Muscle layer of duodenum (tissue), 2 donors: ENCODE measurements around the gene BRD1.

Experiments
- H3K27ac ChIP-seq: one replicate; pipeline ENCODE4 v1.7.0; 2013; ENCODE audit warnings: mild to moderate bottlenecking, low read length
- H3K27me3 ChIP-seq: one replicate; pipeline ENCODE4 v1.7.0; 2013; ENCODE audit warnings: low read depth, mild to moderate bottlenecking, control low read depth, low read length
- H3K36me3 ChIP-seq, 2 donors: one replicate each; pipeline ENCODE4 v1.7.0; 2013; ENCODE audit warnings: low read length in 2 of 2, control low read depth in 1 of 2, mild to moderate bottlenecking in 1 of 2; ENCODE audit not compliant: insufficient read depth in 2 of 2, control insufficient read depth in 1 of 2
- H3K4me1 ChIP-seq, 2 donors: one replicate each; pipeline ENCODE4 v1.7.0; 2013; ENCODE audit warnings: low read length in 2 of 2, mild to moderate bottlenecking in 2 of 2, control low read depth in 1 of 2, moderate library complexity in 1 of 2; ENCODE audit not compliant: insufficient read depth in 2 of 2, control insufficient read depth in 1 of 2
- H3K4me3 ChIP-seq, 2 donors: one replicate each; pipeline ENCODE4 v1.7.0; 2013; ENCODE audit warnings: low read length in 2 of 2, low read depth in 1 of 2, mild to moderate bottlenecking in 1 of 2
- H3K9me3 ChIP-seq, 2 donors: one replicate each; pipeline ENCODE4 v1.7.0; 2013; ENCODE audit warnings: low read length in 2 of 2, control low read depth in 1 of 2, mild to moderate bottlenecking in 1 of 2; ENCODE audit not compliant: control insufficient read depth in 1 of 2
- donor health status: healthy.

BRD1 gene

DNA sequence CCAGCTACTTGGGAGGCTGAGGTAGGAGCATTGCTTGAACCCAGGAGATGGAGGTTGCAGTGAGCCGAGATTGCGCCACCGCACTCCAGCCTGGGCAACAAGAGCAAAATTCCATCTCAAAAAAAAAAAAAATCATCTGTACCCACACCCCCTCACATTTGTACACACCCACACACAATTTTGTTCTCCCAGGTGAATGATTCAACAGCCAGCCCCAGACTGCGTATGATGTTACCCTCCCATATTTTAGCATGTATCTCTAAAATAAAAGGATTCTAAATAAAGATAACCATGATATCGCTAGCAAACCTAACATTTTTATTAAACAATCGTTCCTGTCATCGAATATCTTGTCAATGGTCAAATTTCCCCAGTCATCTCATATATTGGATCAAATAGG is 65.8 kb downstream of the BRD1 start:
- Histone ChIP-seq H3K36me3 (no peaks in the 10 kb centered on the region), H3K9me3 (peaks cover 0 to 14% of the 10 kb centered on the region in 2 donors), H3K4me1 (no peaks in the 10 kb centered on the region), H3K4me3 (no peak overlapping the region), H3K27me3 (no peaks in the 10 kb centered on the region), H3K27ac (no peak overlapping the region)

DNA sequence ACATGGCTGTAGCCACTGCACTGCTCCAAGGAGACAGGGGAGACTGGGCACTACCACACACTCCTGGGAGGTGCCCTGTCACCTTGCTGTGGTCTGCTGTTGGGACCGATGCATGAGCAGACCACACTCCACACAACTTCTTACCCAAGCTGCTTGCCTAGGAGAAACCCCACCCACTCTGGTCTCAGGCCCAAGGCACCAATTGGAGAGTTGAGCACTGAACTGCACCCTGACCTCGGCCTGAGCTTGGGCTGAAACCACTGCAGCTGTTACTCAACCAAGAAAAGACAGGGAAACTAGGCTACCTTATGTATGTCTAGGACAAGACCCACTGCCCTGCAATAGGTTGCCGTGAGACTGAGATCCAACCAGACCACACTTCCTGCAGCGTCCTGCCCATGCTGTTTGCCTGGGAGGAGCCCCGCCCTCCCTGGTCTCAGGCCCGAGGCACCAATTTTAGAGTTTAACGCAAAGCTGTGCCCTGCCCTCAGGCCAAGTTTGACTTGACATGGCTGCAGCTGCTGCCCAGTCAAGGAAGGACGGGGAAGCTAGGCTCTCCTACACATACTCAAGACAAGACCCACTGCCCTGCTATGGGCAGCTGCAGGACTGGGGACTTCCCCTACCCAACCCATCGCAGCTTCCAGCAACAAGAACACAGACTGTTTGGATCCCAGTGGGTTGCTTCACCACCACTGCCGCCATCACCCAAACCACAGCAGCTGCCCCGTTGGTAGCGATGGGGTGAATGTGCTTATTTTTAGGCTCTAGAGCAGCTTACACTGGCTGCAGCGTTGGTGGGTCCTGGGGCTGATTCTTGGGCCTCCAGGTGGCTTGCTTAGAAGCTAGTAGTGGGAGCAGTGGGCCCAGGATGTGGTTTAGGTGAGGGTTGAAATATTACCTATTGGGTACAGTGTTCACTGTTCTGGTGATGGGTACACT is 66.8 kb downstream of the BRD1 start:
- Histone ChIP-seq H3K9me3 (peaks cover 0 to 5% of the 10 kb centered on the region in 2 donors), H3K36me3 (no peaks in the 10 kb centered on the region), H3K4me1 (no peaks in the 10 kb centered on the region), H3K27me3 (no peaks in the 10 kb centered on the region), H3K27ac (no peak overlapping the region), H3K4me3 (no peak overlapping the region)

- Histone ChIP-seq H3K4me3 (no peak overlapping the region), H3K36me3 (no peaks in the 10 kb centered on the region), H3K9me3 (peaks cover 0 to 1% of the 10 kb centered on the region in 2 donors), H3K4me1 (no peaks in the 10 kb centered on the region), H3K27ac (no peak overlapping the region), H3K27me3 (no peaks in the 10 kb centered on the region)
Measured at GRCh38 chr22:49760280-49760629, 67.4 kb downstream of the BRD1 start.

DNA sequence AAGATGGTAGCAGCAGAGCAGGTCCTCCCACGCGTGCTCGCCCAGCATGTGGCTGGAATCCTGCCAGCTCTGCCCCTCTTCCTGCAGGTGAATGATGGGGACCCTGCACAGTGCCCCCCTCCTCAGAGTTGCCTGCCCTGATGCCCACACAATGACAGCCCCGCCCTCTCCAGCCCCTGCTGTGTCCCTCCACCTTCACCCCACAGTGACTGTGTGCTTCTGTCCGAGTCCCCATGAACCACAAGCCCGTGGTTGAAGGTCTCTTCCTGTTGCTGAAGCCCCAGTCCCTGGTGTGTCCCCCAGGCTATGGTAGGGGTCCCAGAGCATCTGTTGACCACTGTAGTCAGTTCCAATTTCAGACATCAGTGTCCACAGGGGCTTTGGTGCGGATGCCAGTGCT is 71.0 kb downstream of the BRD1 start:
- Histone ChIP-seq H3K27me3 (no peaks in the 10 kb centered on the region), H3K9me3 (no peaks in the 10 kb centered on the region), H3K36me3 (no peaks in the 10 kb centered on the region), H3K4me3 (no peak overlapping the region), H3K27ac (no peak overlapping the region), H3K4me1 (no peaks in the 10 kb centered on the region)

- Histone ChIP-seq H3K27me3 (no peaks in the 10 kb centered on the region), H3K4me1 (no peaks in the 10 kb centered on the region), H3K4me3 (no peak overlapping the region), H3K27ac (no peak overlapping the region), H3K36me3 (no peaks in the 10 kb centered on the region), H3K9me3 (no peaks in the 10 kb centered on the region)
Measured at GRCh38 chr22:49756201-49756600, 71.5 kb downstream of the BRD1 start.

GRCh38 chr22:49755631-49756001 is 72.1 kb downstream of the BRD1 start:
- Histone ChIP-seq H3K4me3 (no peak overlapping the region), H3K4me1 (no peaks in the 10 kb centered on the region), H3K27me3 (no peaks in the 10 kb centered on the region), H3K9me3 (no peaks in the 10 kb centered on the region), H3K27ac (no peak overlapping the region), H3K36me3 (no peaks in the 10 kb centered on the region)

DNA sequence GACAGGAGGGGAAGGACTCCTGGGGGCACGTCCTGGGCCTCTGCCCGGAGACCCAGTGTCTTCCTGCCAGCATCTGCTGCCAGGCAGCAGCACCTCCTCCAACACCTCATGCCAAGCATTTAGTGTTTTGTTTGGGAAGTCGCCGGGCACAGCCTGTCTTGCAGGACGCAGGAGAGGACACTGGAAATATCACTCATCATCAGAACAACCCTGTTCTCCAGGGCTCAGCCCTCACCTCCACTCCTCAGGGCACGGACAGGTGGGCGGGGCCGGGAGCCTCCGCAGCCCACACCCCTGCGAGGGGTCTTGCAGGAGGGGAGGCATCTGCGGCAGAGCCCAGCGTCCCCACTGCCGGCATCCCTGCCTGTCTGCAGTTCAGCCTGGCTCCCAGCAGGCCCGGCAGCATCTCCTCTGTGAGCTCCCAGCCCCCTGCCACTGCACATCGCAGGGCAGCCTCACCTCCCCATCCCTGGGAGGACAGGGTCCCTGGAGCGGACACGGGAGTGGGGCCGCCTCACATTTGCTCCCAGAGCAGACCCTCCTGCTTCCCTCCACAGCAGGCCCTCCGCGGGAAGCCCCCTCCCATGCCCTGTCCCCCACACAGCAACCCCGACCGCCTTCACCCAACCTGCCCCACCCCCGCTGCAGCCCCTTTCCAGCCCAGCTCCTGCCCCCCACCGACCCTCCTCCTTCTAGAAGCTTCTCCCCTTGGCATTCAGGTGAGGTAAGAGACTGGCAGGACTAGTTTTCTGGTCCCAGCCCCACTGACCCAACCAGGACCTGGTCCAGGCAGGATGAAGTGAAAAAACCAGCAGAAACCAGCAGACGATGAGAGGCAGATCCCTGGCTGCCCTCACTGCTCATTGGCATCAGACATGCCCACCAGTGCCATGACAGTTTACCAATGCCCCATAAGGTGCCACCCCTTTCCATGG is 72.7 kb downstream of the BRD1 start:
- no peak overlapping the region for H3K4me3 ChIP-seq
- no peaks in the 10 kb centered on the region for H3K4me1 ChIP-seq
- no peaks in the 10 kb centered on the region for H3K27me3 ChIP-seq

DNA sequence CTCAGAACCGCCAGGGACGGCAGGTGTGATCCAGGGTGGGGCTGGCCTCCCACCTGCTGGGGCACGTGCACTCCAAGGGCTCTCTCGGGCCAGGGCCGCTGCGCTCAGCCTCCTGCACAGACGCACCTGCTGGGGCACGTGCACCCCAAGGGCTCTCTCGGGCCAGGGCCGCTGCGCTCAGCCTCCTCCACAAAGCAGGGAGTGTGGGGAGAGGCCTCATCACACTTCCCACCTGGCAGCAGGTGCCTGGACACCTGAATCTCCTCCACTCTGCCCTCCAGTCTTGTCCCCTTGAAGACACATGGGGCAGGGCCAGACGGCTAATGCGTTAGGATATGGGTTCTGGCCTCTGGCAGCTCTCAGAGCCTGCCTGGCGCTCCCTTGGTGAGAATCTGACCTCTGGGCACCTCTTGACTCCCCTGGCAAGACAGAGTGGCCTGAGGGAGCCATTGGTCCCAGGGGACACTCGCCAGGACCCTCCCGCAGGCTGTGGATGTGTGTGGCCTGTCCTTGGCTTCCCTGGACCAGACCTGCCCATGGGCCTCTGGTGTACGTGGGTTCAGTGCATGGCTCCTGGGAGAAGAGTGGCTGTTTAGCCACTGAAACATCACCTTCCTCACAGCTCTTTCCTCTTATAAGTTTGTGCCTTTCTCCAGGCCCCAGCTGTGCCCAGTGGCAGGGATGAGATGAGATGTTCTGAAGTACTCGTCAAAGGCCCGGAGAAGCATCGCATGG is 73.5 kb downstream of the BRD1 start:
- no peak overlapping the region for H3K4me3 ChIP-seq
- H3K27me3 ChIP-seq = no peaks in the 10 kb centered on the region
- no peaks in the 10 kb centered on the region for H3K36me3 ChIP-seq
- no peaks in the 10 kb centered on the region for H3K4me1 ChIP-seq
- H3K9me3 ChIP-seq = no peaks in the 10 kb centered on the region
- no peak overlapping the region for H3K27ac ChIP-seq

More for the DNA sequence above, 72.7 kb downstream of the BRD1 start:
- no peaks in the 10 kb centered on the region for H3K9me3 ChIP-seq
- no peak overlapping the region for H3K27ac ChIP-seq
- H3K36me3 ChIP-seq = no peaks in the 10 kb centered on the region

DNA sequence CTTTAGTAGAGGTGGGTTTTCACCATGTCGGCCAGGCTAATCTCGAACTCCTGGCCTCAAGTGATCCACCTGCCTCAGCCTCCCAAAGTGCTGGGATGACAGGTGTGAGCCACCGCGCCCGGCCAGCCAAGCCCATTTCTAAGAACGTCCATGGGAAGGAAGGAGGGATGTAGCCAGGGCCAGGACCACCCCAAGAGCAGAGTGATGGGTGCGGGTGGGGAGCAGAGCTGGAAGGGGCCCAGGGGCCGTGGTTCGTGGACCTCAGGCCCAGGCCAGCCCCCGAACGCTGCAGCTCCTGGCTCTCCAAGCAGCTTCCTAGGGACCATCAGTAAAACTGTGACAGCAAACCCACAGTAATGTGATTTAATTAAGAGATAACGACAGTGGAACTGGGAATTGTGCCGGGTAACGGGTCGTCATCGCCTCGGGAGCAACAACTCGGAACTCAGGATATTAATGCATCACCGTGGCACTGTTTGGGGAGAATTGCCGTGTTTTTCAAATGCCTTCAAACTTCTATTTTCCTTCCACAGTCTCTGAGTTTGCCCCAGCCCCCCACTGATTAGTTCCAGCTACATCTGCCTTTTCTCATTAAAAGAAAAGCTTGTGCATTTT is 74.3 kb downstream of the BRD1 start:
- Histone ChIP-seq H3K36me3 (no peaks in the 10 kb centered on the region), H3K4me3 (no peak overlapping the region), H3K4me1 (no peaks in the 10 kb centered on the region), H3K27ac (no peak overlapping the region), H3K9me3 (no peaks in the 10 kb centered on the region), H3K27me3 (no peaks in the 10 kb centered on the region)

GRCh38 chr22:49752598-49753091 is 75.0 kb downstream of the BRD1 start:
- Histone ChIP-seq H3K27me3 (no peaks in the 10 kb centered on the region), H3K4me3 (no peak overlapping the region), H3K4me1 (no peaks in the 10 kb centered on the region), H3K9me3 (peaks cover 3% of the 10 kb centered on the region in 2 donors), H3K36me3 (no peaks in the 10 kb centered on the region), H3K27ac (no peak overlapping the region)
